ENCODE measurements around the gene GATA5.
"Not testable (repeated sequence)": the region's sequence is repeated elsewhere in the genome, so short reads cannot be mapped to it uniquely, and the experiment has no call there.

The GATA5 gene

GRCh38 chr20:62494537-62494936, 18.7 kb upstream of the GATA5 start:
- no peak overlapping the region for H3K4me3 ChIP-seq (ENCODE audit: low read depth, low read length)
- no peak for TF ChIP-seq CTCF (IDR thresholded peaks at IDR 0.05; ENCODE audit: low read depth, low read length, missing control alignments)
- DNase-seq (ENCODE audit: low read depth) = no peak

- DNase-seq (ENCODE audit: low read depth) = no peak
- no peak overlapping the region for H3K4me3 ChIP-seq (ENCODE audit: low read depth, low read length)
- TF ChIP-seq CTCF (IDR thresholded peaks at IDR 0.05; ENCODE audit: low read depth, low read length, missing control alignments) = no peak
Observed at GRCh38 chr20:62493886-62494285, 18.1 kb upstream of the GATA5 start.

- no peak for TF ChIP-seq CTCF (IDR thresholded peaks at IDR 0.05; ENCODE audit: low read depth, low read length, missing control alignments)
- DNase-seq (ENCODE audit: low read depth) = no peak
- no peak overlapping the region for H3K4me3 ChIP-seq (ENCODE audit: low read depth, low read length)
Observed at GRCh38 chr20:62493253-62493885, 17.6 kb upstream of the GATA5 start.

- no peak for DNase-seq (ENCODE audit: low read depth)
- H3K4me3 ChIP-seq (ENCODE audit: low read depth, low read length) = no peak overlapping the region
- no peak for TF ChIP-seq CTCF (IDR thresholded peaks at IDR 0.05; ENCODE audit: low read depth, low read length, missing control alignments)
Observed at GRCh38 chr20:62492711-62493110, 16.9 kb upstream of the GATA5 start.

GRCh38 chr20:62490783-62491182, 15.0 kb upstream of the GATA5 start:
- DNase-seq (ENCODE audit: low read depth); H3K4me3 ChIP-seq (ENCODE audit: low read depth, low read length): not testable (repeated sequence)

GRCh38 chr20:62489932-62490263, 14.1 kb upstream of the GATA5 start:
- no peak for TF ChIP-seq CTCF (IDR thresholded peaks at IDR 0.05; ENCODE audit: low read depth, low read length, missing control alignments)
- no peak for DNase-seq (ENCODE audit: low read depth)
- no peak overlapping the region for H3K4me3 ChIP-seq (ENCODE audit: low read depth, low read length)

- no peak for DNase-seq (ENCODE audit: low read depth)
- H3K4me3 ChIP-seq (ENCODE audit: low read depth, low read length) = no peak overlapping the region
- TF ChIP-seq CTCF (IDR thresholded peaks at IDR 0.05; ENCODE audit: low read depth, low read length, missing control alignments) = no peak
Observed at GRCh38 chr20:62489186-62489931, 13.6 kb upstream of the GATA5 start.

Measured in GM12864 (cell line).